Natural killer cell (primary cell): ENCODE measurements around the gene POM121. TPM values are rescaled to one million over a fixed set of nuclear protein-coding genes. Genes with fewer than 3 reads are reported as not detected.
"Not testable (repeated sequence)": the region's sequence is repeated elsewhere in the genome, so short reads cannot be mapped to it uniquely, and the experiment has no call there.

Experiments used
- ATAC-seq, 3 donors: fragments of 150-1000 bp in 2 of 3; fragments of 200-7000 bp in 1 of 3; cut with Tn5 transposase; 1 replicate in 1 of 3; 2 replicates in 2 of 3; pipeline ENCODE4 v1.10.0; 2021; ENCODE audit warnings: mild to moderate bottlenecking in 2 of 3, moderate library complexity in 2 of 3
- DNase-seq, 2 donors: peaks; one replicate each; pipeline versions ENCODE4 v3.0.0 to v3.0.0-alpha.2; 2013 to 2021; ENCODE audit warnings: mixed read lengths in 1 of 2
- H3K27ac ChIP-seq: one replicate; pipeline ENCODE4 v1.5.1; 2013; ENCODE audit warnings: mild to moderate bottlenecking, low read length
- H3K27me3 ChIP-seq: one replicate; pipeline ENCODE4 v1.6.1; 2013; ENCODE audit warnings: low read length; ENCODE audit not compliant: control insufficient read depth, insufficient read depth
- H3K36me3 ChIP-seq: one replicate; pipeline ENCODE4 v1.6.1; 2013; ENCODE audit warnings: low read length; ENCODE audit not compliant: control insufficient read depth, insufficient read depth
- H3K4me1 ChIP-seq: one replicate; pipeline ENCODE4 v1.6.1; 2013; ENCODE audit warnings: low read length; ENCODE audit not compliant: control insufficient read depth, insufficient read depth
- H3K4me3 ChIP-seq: one replicate; pipeline ENCODE4 v1.5.1; 2013; ENCODE audit warnings: low read length
- H3K9me3 ChIP-seq: one replicate; pipeline ENCODE4 v1.6.1; 2013; ENCODE audit warnings: low read length; ENCODE audit not compliant: control insufficient read depth, insufficient read depth
- H3K27ac Mint-ChIP-seq, 2 donors: one replicate each; pipeline ENCODE4 v1.8.0; 2022; ENCODE audit warnings: mild to moderate bottlenecking in 2 of 2, mixed read lengths in 2 of 2, moderate library complexity in 1 of 2
- H3K27me3 Mint-ChIP-seq, 2 donors: one replicate each; pipeline ENCODE4 v1.8.0; 2022; ENCODE audit warnings: low read depth in 2 of 2, mixed read lengths in 2 of 2
- H3K36me3 Mint-ChIP-seq: one replicate; pipeline ENCODE4 v1.8.0; 2022; ENCODE audit warnings: mixed read lengths
- H3K4me1 Mint-ChIP-seq, 2 donors: one replicate each; pipeline ENCODE4 v1.8.0; 2022; ENCODE audit warnings: mixed read lengths in 2 of 2
- H3K4me3 Mint-ChIP-seq: one replicate; pipeline ENCODE4 v1.8.0; 2022; ENCODE audit warnings: mild to moderate bottlenecking, moderate library complexity, mixed read lengths
- H3K9me3 Mint-ChIP-seq, 2 donors: one replicate each; pipeline ENCODE4 v1.8.0; 2022; ENCODE audit warnings: mixed read lengths in 2 of 2
- WGBS: methylation state at CpG from one replicate; pipeline ENCODE4 v1.1.7; 2013; ENCODE audit warnings: missing lambda C conversion rate; ENCODE audit not compliant: insufficient coverage; 5-methylcytosine and 5-hydroxymethylcytosine counted together
- intact Hi-C: fragments of 100-400 bp; cut with micrococcal nuclease; formaldehyde crosslinking; loops from one replicate; pipeline ENCODE4 v1.14.2; 2022
- total RNA-seq, 4 donors: library from RNA; stranded (reverse); fragments of 120-200 nt in 1 of 4; gene quantifications; one replicate each; pipeline versions ENCODE4 v1.2.3 to v1.2.4, GENCODE V29; 2013 to 2022

Gene POM121
- total RNA-seq, 3 donors from 2014 or later (not counting 1 experiment from before 2014, with no cell fraction given), result 80.9 to 103 (median 82.6) TPM

DNA sequence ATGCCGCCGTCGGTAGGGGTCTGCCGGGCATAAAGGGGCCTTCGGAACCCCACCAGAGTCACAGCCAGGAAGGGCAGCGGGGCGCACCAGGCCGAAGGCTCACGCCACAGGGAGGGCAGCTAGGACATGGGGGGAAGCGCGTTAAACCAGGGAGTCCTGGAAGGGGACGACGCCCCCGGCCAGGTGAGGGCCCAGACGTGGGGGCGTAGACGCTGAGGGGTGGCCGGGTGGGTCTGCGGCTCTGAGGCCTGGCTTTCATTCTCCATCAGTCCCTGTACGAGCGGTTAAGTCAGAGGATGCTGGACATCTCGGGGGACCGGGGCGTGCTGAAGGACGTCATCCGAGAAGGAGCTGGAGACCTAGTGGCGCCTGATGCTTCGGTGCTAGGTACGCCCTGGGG, 44.8 kb downstream of the POM121 start:
- H3K27me3 ChIP-seq, H3K9me3 Mint-ChIP-seq, ATAC-seq, H3K27ac Mint-ChIP-seq, H3K27me3 Mint-ChIP-seq, H3K36me3 ChIP-seq, intact Hi-C loops, H3K9me3 ChIP-seq, H3K4me3 ChIP-seq, H3K36me3 Mint-ChIP-seq, H3K4me3 Mint-ChIP-seq, H3K27ac ChIP-seq, H3K4me1 ChIP-seq, H3K4me1 Mint-ChIP-seq, DNase-seq: not testable (repeated sequence)
- 73% methylated on average over 8 of the region's 29 CpGs for WGBS

DNA sequence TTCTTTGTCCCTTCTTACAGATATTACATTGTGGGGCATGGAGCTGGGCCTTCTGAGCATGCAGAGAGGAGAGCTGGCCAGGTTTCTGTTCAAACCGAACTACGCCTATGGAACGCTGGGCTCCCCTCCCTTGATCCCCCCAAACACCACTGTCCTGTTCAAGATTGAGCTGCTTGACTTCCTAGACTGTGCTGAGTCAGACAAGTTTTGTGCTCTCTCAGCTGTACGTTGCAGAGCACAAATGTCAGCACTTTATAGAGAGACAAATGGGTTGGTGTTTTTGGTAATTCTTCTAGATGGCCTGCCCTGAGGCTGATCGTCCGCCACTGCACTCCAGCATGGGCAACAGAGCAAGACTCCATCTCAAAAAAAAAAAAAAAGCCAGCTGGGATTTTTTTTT, 46.6 kb downstream of the POM121 start:
- H3K9me3 Mint-ChIP-seq, H3K4me3 Mint-ChIP-seq, H3K9me3 ChIP-seq, H3K27ac ChIP-seq, H3K27me3 Mint-ChIP-seq, H3K36me3 ChIP-seq, ATAC-seq, H3K36me3 Mint-ChIP-seq, H3K27ac Mint-ChIP-seq, DNase-seq, H3K27me3 ChIP-seq, intact Hi-C loops, H3K4me3 ChIP-seq, H3K4me1 ChIP-seq, H3K4me1 Mint-ChIP-seq: not testable (repeated sequence)
- no CpG with 5 or more reads among the region's 6 CpGs for WGBS

DNA sequence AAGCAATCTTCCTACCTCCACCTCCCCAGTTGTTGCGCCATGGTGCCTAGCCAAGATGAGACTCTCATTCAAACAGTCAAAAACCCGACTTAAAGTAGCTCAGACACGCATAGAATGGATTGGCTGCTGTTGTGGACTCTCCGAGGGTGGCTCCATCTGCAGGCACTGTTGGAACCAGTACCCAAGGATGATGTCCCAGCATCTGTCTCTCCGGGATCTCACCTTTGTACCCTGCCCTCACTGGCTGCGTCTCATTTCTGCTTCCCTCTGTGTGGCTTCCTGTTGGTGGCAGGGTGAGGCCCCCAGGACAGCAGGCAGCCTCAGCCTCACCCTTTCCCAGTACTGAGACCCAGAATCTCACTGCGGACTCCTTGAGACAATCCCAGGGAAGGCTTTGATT, 49.9 kb downstream of the POM121 start:
- H3K27ac ChIP-seq, H3K36me3 Mint-ChIP-seq, H3K27me3 Mint-ChIP-seq, H3K9me3 ChIP-seq, H3K4me3 ChIP-seq, H3K4me3 Mint-ChIP-seq, H3K27ac Mint-ChIP-seq, H3K4me1 Mint-ChIP-seq, intact Hi-C loops, DNase-seq, H3K36me3 ChIP-seq, H3K27me3 ChIP-seq, H3K9me3 Mint-ChIP-seq, H3K4me1 ChIP-seq: not testable (repeated sequence)
- no CpG with 5 or more reads among the region's 7 CpGs for WGBS
- peak in 1 of 3 donors; percentile 10 for ATAC-seq

DNA sequence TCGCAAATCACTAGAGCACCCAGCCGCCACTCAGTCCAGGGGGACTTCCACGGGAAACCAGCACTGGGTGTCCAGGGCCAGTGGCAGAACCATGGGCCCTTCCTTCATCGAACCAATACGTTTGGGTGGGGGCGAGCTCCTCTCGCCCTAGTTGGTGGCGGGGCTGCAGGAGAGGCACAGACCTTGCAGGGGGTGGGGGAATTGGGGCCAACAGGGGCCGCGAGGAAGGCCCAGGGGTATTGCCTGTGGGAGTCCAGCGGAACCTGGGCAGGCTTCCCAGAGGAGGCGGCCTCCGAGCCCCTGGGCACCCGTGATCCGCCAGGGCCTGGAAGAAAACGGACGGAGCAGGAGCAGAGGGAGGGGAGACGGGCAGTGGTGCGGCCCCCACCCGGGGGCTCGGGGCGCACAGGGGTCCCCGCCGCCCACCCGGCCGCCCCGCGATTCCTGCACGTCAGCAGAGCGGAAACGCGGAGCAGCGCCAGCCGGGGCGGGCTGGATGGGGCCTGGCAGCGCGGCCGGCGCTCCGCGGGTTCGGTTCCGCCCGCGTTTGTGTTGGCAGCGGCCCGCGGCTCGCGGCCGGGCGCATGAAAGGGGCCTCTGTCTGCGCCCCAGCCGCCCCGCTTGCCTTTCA, 50.9 kb downstream of the POM121 start:
- not testable (repeated sequence) for H3K27me3 Mint-ChIP-seq, ATAC-seq
- WGBS, result 93% methylated on average over 6 of the region's 55 CpGs

DNA sequence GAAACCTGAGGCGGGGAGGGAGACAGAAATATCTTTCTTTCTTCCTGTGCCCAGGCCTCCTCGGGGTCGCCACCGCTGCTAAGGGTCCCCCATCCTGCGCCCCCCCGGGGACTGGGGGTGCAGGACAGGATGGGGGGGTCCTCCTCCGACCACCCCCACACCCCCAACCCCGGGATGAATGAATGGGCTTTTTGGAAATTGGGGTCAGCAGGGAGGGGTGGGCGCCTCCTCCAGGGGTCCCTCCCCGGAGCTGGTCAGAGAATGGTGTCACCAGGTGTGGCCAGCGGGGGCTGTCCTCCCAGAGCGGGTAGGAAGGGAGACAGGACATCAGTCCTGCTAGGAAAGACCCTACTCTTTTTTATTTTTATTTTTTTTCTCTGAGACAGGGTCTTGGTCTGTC, 51.5 kb downstream of the POM121 start:
- H3K4me3 ChIP-seq, H3K9me3 ChIP-seq, H3K27ac Mint-ChIP-seq, H3K4me1 Mint-ChIP-seq, H3K4me1 ChIP-seq, DNase-seq, H3K4me3 Mint-ChIP-seq, H3K27ac ChIP-seq, H3K27me3 ChIP-seq, intact Hi-C loops, ATAC-seq, H3K36me3 ChIP-seq, H3K36me3 Mint-ChIP-seq, H3K9me3 Mint-ChIP-seq, H3K27me3 Mint-ChIP-seq: not testable (repeated sequence)
- no CpG with 5 or more reads among the region's 12 CpGs for WGBS

More for the DNA sequence above, 50.9 kb downstream of the POM121 start:
- H3K4me3 Mint-ChIP-seq, DNase-seq, H3K27ac Mint-ChIP-seq, H3K9me3 Mint-ChIP-seq, H3K27ac ChIP-seq, H3K9me3 ChIP-seq, intact Hi-C loops, H3K4me1 ChIP-seq, H3K27me3 ChIP-seq, H3K4me1 Mint-ChIP-seq, H3K4me3 ChIP-seq, H3K36me3 ChIP-seq, H3K36me3 Mint-ChIP-seq: not testable (repeated sequence)

DNA sequence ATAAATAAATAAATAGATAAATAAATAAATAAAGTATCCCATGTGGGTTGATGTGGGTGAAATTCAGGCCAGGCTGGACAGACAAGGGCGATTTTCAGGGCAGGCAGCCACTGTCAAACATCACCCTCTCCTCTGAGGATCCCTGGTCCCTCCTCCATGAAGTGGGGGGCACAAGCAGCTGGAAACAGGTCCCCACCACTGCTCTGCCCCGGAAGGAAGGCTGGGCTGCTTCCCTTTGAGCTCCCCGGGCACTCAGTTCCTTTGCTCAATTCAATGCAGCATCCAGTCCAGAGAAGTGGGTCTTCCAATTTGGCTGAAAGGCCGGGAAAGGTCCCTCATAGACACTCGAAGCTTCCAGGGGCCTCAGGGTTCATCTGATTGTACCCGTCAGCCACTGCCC, 55.5 kb downstream of the POM121 start:
- ATAC-seq, H3K27ac Mint-ChIP-seq, H3K36me3 Mint-ChIP-seq, H3K27me3 ChIP-seq, intact Hi-C loops, H3K4me3 Mint-ChIP-seq, H3K9me3 Mint-ChIP-seq, H3K9me3 ChIP-seq, H3K4me3 ChIP-seq, H3K4me1 ChIP-seq, H3K36me3 ChIP-seq, H3K27ac ChIP-seq, H3K4me1 Mint-ChIP-seq, H3K27me3 Mint-ChIP-seq, DNase-seq: not testable (repeated sequence)
- 100% methylated on average over 1 of the region's 6 CpGs for WGBS

DNA sequence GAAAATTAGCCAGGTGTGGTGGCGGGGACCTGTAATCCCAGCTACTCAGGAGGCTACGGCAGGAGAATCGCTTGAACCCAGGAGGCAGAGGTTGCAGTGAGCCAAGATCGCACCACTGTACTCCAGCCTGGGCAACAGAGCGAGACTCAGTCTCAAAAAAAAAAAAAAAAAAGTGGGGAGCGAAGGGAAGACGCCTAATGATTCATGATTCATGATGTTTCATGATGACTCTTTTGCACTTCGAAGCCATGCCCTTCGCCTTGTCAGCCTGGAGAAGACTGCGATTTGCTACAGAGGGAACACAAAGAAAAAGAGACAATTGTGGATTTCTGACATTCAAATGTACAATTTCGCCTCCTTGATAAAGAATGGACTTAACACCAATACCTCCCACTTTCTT, 57.2 kb downstream of the POM121 start:
- WGBS, result no CpG with 5 or more reads among the region's 11 CpGs
- H3K4me3 ChIP-seq, H3K27me3 Mint-ChIP-seq, H3K27me3 ChIP-seq, H3K27ac Mint-ChIP-seq, H3K9me3 Mint-ChIP-seq, H3K27ac ChIP-seq, H3K36me3 Mint-ChIP-seq, H3K4me1 ChIP-seq, H3K9me3 ChIP-seq, ATAC-seq, H3K36me3 ChIP-seq, DNase-seq, H3K4me3 Mint-ChIP-seq, H3K4me1 Mint-ChIP-seq, intact Hi-C loops: not testable (repeated sequence)

DNA sequence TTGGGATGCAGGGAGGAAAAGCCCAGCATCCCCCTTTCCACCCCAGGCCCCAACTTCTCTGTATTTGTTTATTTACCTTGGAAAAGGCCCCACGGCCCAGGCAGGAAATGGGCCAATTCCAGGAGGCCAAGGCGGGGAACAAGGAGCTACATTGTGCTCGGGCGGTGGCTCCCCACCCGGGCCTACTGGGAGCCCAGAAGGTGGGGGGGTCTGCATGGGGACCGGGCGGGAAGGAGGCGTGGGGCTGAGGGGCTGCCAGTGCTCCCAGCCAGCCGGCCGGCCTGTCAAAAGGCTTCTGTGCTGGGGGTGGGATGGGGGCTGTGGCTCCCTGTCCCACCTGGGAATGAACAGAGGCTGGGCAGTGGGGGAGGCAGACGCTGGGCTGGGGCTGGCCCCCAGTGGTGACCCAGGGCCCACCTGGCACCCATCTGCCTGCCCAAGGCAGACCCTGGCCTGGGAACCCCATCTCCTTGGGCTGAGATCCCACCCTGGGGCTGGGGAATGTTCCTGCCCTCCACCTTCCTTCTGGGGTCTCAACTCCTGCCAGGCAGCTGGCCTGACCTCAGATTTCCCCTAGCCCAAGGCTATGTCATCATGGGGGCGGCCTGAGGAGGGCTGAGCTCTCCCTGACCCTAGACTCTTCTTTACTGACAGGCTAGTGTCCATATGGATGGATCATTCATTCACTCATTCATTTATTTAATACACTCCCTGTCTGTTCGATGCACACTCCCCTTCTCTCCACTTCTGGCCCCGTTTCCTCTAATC, 65.4 kb downstream of the POM121 start:
- H3K4me3 ChIP-seq, H3K36me3 ChIP-seq, H3K4me1 Mint-ChIP-seq, H3K27ac ChIP-seq, H3K27me3 Mint-ChIP-seq, H3K9me3 ChIP-seq, ATAC-seq, intact Hi-C loops, H3K27me3 ChIP-seq, H3K36me3 Mint-ChIP-seq, H3K4me1 ChIP-seq, DNase-seq, H3K4me3 Mint-ChIP-seq, H3K9me3 Mint-ChIP-seq, H3K27ac Mint-ChIP-seq: not testable (repeated sequence)
- 100% methylated on average over 2 of the region's 14 CpGs for WGBS
